K562 (cell line): Measurements from ENCODE around the gene ZRANB3. TPM values are rescaled to one million over a fixed set of nuclear protein-coding genes. Genes with fewer than 3 reads are reported as not detected.

Experiments
- ATAC-seq: fragments of 200-7000 bp; cut with Tn5 transposase; 3 replicates; pipeline ENCODE4 v1.9.1; 2020; ENCODE audit warnings: moderate library complexity
- BruUV-seq: library from RNA; stranded (reverse); fragments of 400-500 nt; replicated peaks from 2 replicates; lab custom pipeline; 2021; lab: Mats Ljungman, UMichigan
- CTCF ChIA-PET: fragments of 300-600 bp; formaldehyde crosslinking; extraction: SDS; loops from one replicate; lab custom pipeline; 2021; ENCODE audit warnings: low intra/inter-chr PET ratio; lab: Yijun Ruan, JAX
- POLR2A ChIA-PET: fragments of 300-600, 350-650 bp; sonication (Branson Sonifier 250); formaldehyde crosslinking; extraction: SDS; loops from one replicate; lab custom pipeline; 2021; ENCODE audit warnings: antibody characterized with exemption, inconsistent platforms; lab: Yijun Ruan, JAX
- DNase-seq, 4 experiments: peaks; one replicate each; pipeline versions ENCODE4 v3.0.0 to v3.0.0-alpha.2; 2011 to 2018; ENCODE audit warnings: low spot score in 3 of 4, mixed read lengths in 3 of 4; ENCODE audit errors: extremely low read depth in 1 of 4
- FAIRE-seq: peaks from 2 replicates; lab custom pipeline; 2011; peaks lifted over from hg19 to GRCh38; lab: Jason Lieb, UNC
- H2AFZ ChIP-seq: 2 replicates; pipeline ENCODE4 v1.6.0; 2011; ENCODE audit warnings: low read depth, low read length, control low read depth, inconsistent platforms
- H3K27ac ChIP-seq: fragments of 200-600 bp; 3 replicates; pipeline ENCODE4 v1.8.0; 2011; ENCODE audit warnings: low read depth, mild to moderate bottlenecking, control low read depth, inconsistent platforms, low read length, moderate library complexity, mixed read lengths; ENCODE audit errors: extremely low read depth
- H3K27me3 ChIP-seq, 2 experiments: fragments of 300-600 bp in 1 of 2; 2 replicates in 1 of 2; 3 replicates in 1 of 2; pipeline versions ENCODE4 v1.6.0 to v1.8.0; 2011; ENCODE audit warnings: inconsistent platforms in 2 of 2, low read length in 2 of 2, mild to moderate bottlenecking in 1 of 2, mixed read lengths in 1 of 2, moderate library complexity in 1 of 2; ENCODE audit not compliant: control insufficient read depth in 2 of 2, insufficient read depth in 2 of 2
- H3K36me3 ChIP-seq: fragments of 300-600 bp; 3 replicates; pipeline ENCODE4 v1.8.0; 2011; ENCODE audit warnings: mild to moderate bottlenecking, low read length, inconsistent platforms; ENCODE audit not compliant: control insufficient read depth, insufficient read depth
- H3K4me1 ChIP-seq, 2 experiments: fragments of 200-600 bp in 1 of 2; replicated peaks in 1 of 2; 2 replicates in 1 of 2; 3 replicates in 1 of 2; pipeline versions ENCODE4 v1.5.1 to v1.8.0; 2011; ENCODE audit warnings: inconsistent platforms in 2 of 2, low read length in 2 of 2, mild to moderate bottlenecking in 1 of 2, mixed read lengths in 1 of 2, moderate library complexity in 1 of 2; ENCODE audit not compliant: control insufficient read depth in 2 of 2, insufficient read depth in 2 of 2
- H3K4me2 ChIP-seq: 2 replicates; pipeline ENCODE4 v1.6.1; 2011; ENCODE audit warnings: low read length, control low read depth, inconsistent platforms, mixed read lengths; ENCODE audit not compliant: insufficient read depth
- H3K4me3 ChIP-seq: fragments of 200-600 bp; sonication (generic), shearing (Covaris generic); 2 replicates; pipeline ENCODE4 v1.5.1; 2016; ENCODE audit warnings: control low read depth, inconsistent platforms
- H3K79me2 ChIP-seq: fragments of 200-600 bp; 3 replicates; pipeline ENCODE4 v1.8.0; 2011; ENCODE audit warnings: low read length, inconsistent platforms; ENCODE audit not compliant: control insufficient read depth, insufficient read depth
- H3K9ac ChIP-seq, 2 experiments: 2 replicates each; pipeline versions ENCODE4 v1.6.0 to v1.6.1; 2011; ENCODE audit warnings: low read depth in 2 of 2, low read length in 2 of 2, control low read depth in 1 of 2, inconsistent platforms in 1 of 2, mild to moderate bottlenecking in 1 of 2, mixed read lengths in 1 of 2; ENCODE audit not compliant: insufficient read depth in 1 of 2
- H3K9me1 ChIP-seq: one replicate; pipeline ENCODE4 v1.6.0; 2011; ENCODE audit warnings: inconsistent platforms, mild to moderate bottlenecking, low read length, moderate library complexity; ENCODE audit not compliant: control insufficient read depth, insufficient read depth
- H3K9me3 ChIP-seq: replicated peaks from 2 replicates; pipeline ENCODE4 v1.5.1; 2011; ENCODE audit warnings: low read depth, low read length, inconsistent platforms; ENCODE audit not compliant: control insufficient read depth, insufficient read depth
- H4K20me1 ChIP-seq: replicated peaks from 2 replicates; pipeline ENCODE4 v1.6.1; 2011; ENCODE audit warnings: low read length, inconsistent platforms, mixed read lengths; ENCODE audit not compliant: control insufficient read depth, insufficient read depth
- CTCF ChIP-seq, 3 experiments: IDR thresholded peaks in 2 of 3; conservative IDR thresholded peaks in 1 of 3; 2 replicates each; pipeline ENCODE4 v1.5.1; 2011 to 2012; ENCODE audit warnings: low read length in 3 of 3, mild to moderate bottlenecking in 3 of 3, control low read depth in 2 of 3, improper control_type of control experiment in 1 of 3, inconsistent platforms in 1 of 3, low read depth in 1 of 3, mixed read lengths in 1 of 3, moderate library complexity in 1 of 3; ENCODE audit not compliant: insufficient read depth in 2 of 3
- HSF4 ChIP-seq: fragments of 250-450 bp; sonication (Bioruptor Pico); IDR thresholded peaks from 2 replicates; pipeline ENCODE4 v2.1.2; 2022; ENCODE audit warnings: mild to moderate bottlenecking, moderate library complexity, borderline replicate concordance
- MTA3 ChIP-seq: fragments of 450-650 bp; formaldehyde crosslinking; IDR thresholded peaks from 2 replicates; pipeline ENCODE4 v1.6.1; 2017; ENCODE audit warnings: mild to moderate bottlenecking, borderline replicate concordance
- MYNN ChIP-seq, 2 experiments: sonication (generic); formaldehyde crosslinking in 1 of 2; IDR thresholded peaks; 2 replicates each; pipeline versions ENCODE4 v1.5.0 to v1.6.1; 2016 to 2020; ENCODE audit warnings: antibody characterized with exemption in 1 of 2, missing genetic modification reagents in 1 of 2
- PHF20 ChIP-seq: fragments of 450-650 bp; IDR thresholded peaks from 2 replicates; pipeline ENCODE4 v1.6.1; 2018; ENCODE audit not compliant: partially characterized antibody
- POLR2G ChIP-seq: fragments of 200-400 bp; formaldehyde crosslinking; IDR thresholded peaks from 2 replicates; pipeline ENCODE4 v1.6.1; 2017; ENCODE audit warnings: low read depth, mild to moderate bottlenecking, antibody characterized with exemption, low read length, moderate library complexity
- RAD21 ChIP-seq, 2 experiments: fragments of 250-450 bp in 1 of 2; fragments of 450-650 bp in 1 of 2; sonication (Bioruptor Pico) in 1 of 2; formaldehyde crosslinking in 1 of 2; IDR thresholded peaks in 1 of 2; conservative IDR thresholded peaks in 1 of 2; 2 replicates each; pipeline versions ENCODE4 v1.4.0 to v1.8.0; 2020 to 2022; ENCODE audit warnings: mild to moderate bottlenecking in 2 of 2, moderate library complexity in 1 of 2
- RFX1 ChIP-seq: fragments of 450-650 bp; IDR thresholded peaks from 2 replicates; pipeline ENCODE4 v1.6.1; 2016; ENCODE audit warnings: mild to moderate bottlenecking, moderate library complexity
- ZNF124 ChIP-seq: sonication (generic); formaldehyde crosslinking; IDR thresholded peaks from 2 replicates; pipeline ENCODE4 v1.8.1; 2022; ENCODE audit warnings: missing genetic modification reagents
- ZNF551 ChIP-seq: fragments of 250-450 bp; sonication (Bioruptor Pico); IDR thresholded peaks from 2 replicates; pipeline ENCODE4 v1.5.0; 2021; ENCODE audit warnings: mild to moderate bottlenecking, moderate library complexity
- WGBS: fragments of 100-300 bp; shearing (Covaris generic); methylation state at CpG from one replicate; pipeline ENCODE4 v1.1.6; 2016; ENCODE audit warnings: low coverage, mixed read lengths; ENCODE audit not compliant: insufficient coverage; ENCODE audit errors: missing lambda C conversion rate; 5-methylcytosine and 5-hydroxymethylcytosine counted together
- in situ Hi-C: fragments of 300-500 bp; cut with MboI; formaldehyde crosslinking; loops from 4 replicates; pipeline ENCODE4 v1.15.0; 2018; ENCODE audit warnings: inconsistent platforms, mixed read lengths
- intact Hi-C: fragments of 100-400 bp; cut with micrococcal nuclease; formaldehyde crosslinking; loops from 2 replicates; pipeline ENCODE4 v1.14.2; 2022
- polyA plus RNA-seq, 8 experiments: library from polyadenylated mRNA; depleted of rRNA in 4 of 8; stranded (reverse) in 5 of 8; unstranded in 3 of 8; fragments of >200 nt; fragmentation: Nextera tagmentation in 2 of 8; fragmentation: Illumina TruSeq in 1 of 8; extraction: Ambion mirVana in 2 of 8; extraction: Trizol in 1 of 8; gene quantifications; 2 replicates each; pipeline versions ENCODE4 v1.2.1 to v1.2.3, GENCODE V29; 2011 to 2014; ENCODE audit warnings: inconsistent platforms in 1 of 8, missing spikeins in 1 of 8
- total RNA-seq, 7 experiments: library from RNA; depleted of rRNA in 6 of 7; stranded (reverse); fragments of >200 nt in 6 of 7; fragmentation: Illumina TruSeq in 2 of 7; extraction: Trizol in 2 of 7; gene quantifications; 2 replicates each; pipeline versions ENCODE4 v1.2.1 to v1.2.3, GENCODE V29; 2011 to 2021; ENCODE audit warnings: low replicate concordance in 1 of 7

Gene ZRANB3
- total and polyA plus RNA-seq, 9 of the 15 experiments (the other 6 are each of a cell fraction or from before 2014, with no cell fraction given): 8.6 to 21.3 (median 14.7) TPM

- Histone ChIP-seq H3K4me3 (no peak overlapping the region), H3K36me3 (no peaks in the 10 kb centered on the region), H3K4me2 (no peak overlapping the region), H3K9ac (no peak overlapping the region), H3K27me3 (no peaks in the 10 kb centered on the region), H3K9me3 (no peaks in the 10 kb centered on the region), H4K20me1 (no peaks in the 10 kb centered on the region), H3K9me1 (no peaks in the 10 kb centered on the region), H3K79me2 (no peaks in the 10 kb centered on the region), H2AFZ (no peak overlapping the region), H3K4me1 (no peaks in the 10 kb centered on the region), H3K27ac (no peak overlapping the region)
- BruUV-seq: no TSS peak
- intact Hi-C loops (loop anchor here (5.0 kb wide), 1 partner anchor 256 kb away; no protein-coding TSS in a partner anchor), in situ Hi-C loops (no loop called here)
- 79% methylated on average over 4 of the region's 4 CpGs for WGBS
- ATAC-seq (peak; percentile 81), FAIRE-seq (no peak), DNase-seq (peak in 1 of 4 experiments; percentile 6)
- POLR2A ChIA-PET: no interaction called here
- CTCF ChIA-PET: no interaction called here
- TF ChIP-seq POLR2G: no peak
- no peak for TF ChIP-seq PHF20
- TF ChIP-seq RFX1: no peak
- peak in 1 of 2 experiments; percentile 56; a peak in 2 of 4 replicates for TF ChIP-seq RAD21 (CRISPR knock-in tag; conservative IDR thresholded peaks at IDR 0.05 in 1 of 2, IDR thresholded peaks at IDR 0.05 in 1 of 2)
- TF ChIP-seq HSF4 (CRISPR knock-in tag): no peak
- no peak for TF ChIP-seq ZNF551 (CRISPR knock-in tag)
- no peak for TF ChIP-seq MYNN (IDR thresholded peaks at IDR 0.05)
- TF ChIP-seq MYNN (CRISPR knock-in tag; IDR thresholded peaks at IDR 0.05): no peak
- no peak for TF ChIP-seq ZNF124 (CRISPR knock-in tag)
- TF ChIP-seq MTA3: no peak
- peak in 2 of 3 experiments; percentile 40 to 41; a peak in 3 of 6 replicates for TF ChIP-seq CTCF (IDR thresholded peaks at IDR 0.05 in 2 of 3, conservative IDR thresholded peaks at IDR 0.05 in 1 of 3; ENCODE audit: insufficient read depth in 2 of 3, low read depth in 1 of 3, low read length in 3 of 3)
Measured at GRCh38 chr2:135258193-135258592, 272.8 kb downstream of the ZRANB3 start.
